ENCODE results near the gene SPRY2. TPM values are rescaled to one million over a fixed set of nuclear protein-coding genes. Genes with fewer than 3 reads are reported as not detected.

The SPRY2 gene
- total RNA-seq, 1 donor from 2014 or later, result 52.0 TPM

- no peaks in the 10 kb centered on the region for H3K36me3 Mint-ChIP-seq (ENCODE audit: unreplicated experiment)
- H3K9me3 Mint-ChIP-seq (ENCODE audit: unreplicated experiment), result no peaks in the 10 kb centered on the region
- H3K27ac Mint-ChIP-seq (ENCODE audit: unreplicated experiment), result peak overlapping the region; percentile 96
- peak; percentile 95 for DNase-seq (ENCODE audit: extremely low spot score, unreplicated experiment)
- H3K4me3 Mint-ChIP-seq (ENCODE audit: unreplicated experiment), result peak overlapping the region; percentile 80
- no peaks in the 10 kb centered on the region for H3K27me3 Mint-ChIP-seq (ENCODE audit: unreplicated experiment)
- peaks cover 24% of the 10 kb centered on the region for H3K4me1 Mint-ChIP-seq (ENCODE audit: unreplicated experiment)
- TF ChIP-seq CTCF (IDR thresholded peaks at IDR 0.05), result peak; percentile 99
Measured at GRCh38 chr13:80342471-80343371, 1.8 kb upstream of the SPRY2 start.

GRCh38 chr13:80341756-80342370 is 937 bp upstream of the SPRY2 start:
- peaks cover 24% of the 10 kb centered on the region for H3K4me1 Mint-ChIP-seq (ENCODE audit: unreplicated experiment)
- peaks cover 4% of the 10 kb centered on the region for H3K36me3 Mint-ChIP-seq (ENCODE audit: unreplicated experiment)
- no peak for DNase-seq (ENCODE audit: extremely low spot score, unreplicated experiment)
- H3K9me3 Mint-ChIP-seq (ENCODE audit: unreplicated experiment), result no peaks in the 10 kb centered on the region
- peak overlapping the region; percentile 96 for H3K27ac Mint-ChIP-seq (ENCODE audit: unreplicated experiment)
- no peak for TF ChIP-seq CTCF (IDR thresholded peaks at IDR 0.05)
- H3K27me3 Mint-ChIP-seq (ENCODE audit: unreplicated experiment), result no peaks in the 10 kb centered on the region
- H3K4me3 Mint-ChIP-seq (ENCODE audit: unreplicated experiment), result peak overlapping the region; percentile 80

- TF ChIP-seq CTCF (IDR thresholded peaks at IDR 0.05), result no peak
- Mint-ChIP-seq H3K36me3 (ENCODE audit: unreplicated experiment) (peaks cover 10% of the 10 kb centered on the region), H3K4me3 (ENCODE audit: unreplicated experiment) (peak overlapping the region; percentile 66), H3K4me1 (ENCODE audit: unreplicated experiment) (peaks cover 28% of the 10 kb centered on the region), H3K9me3 (ENCODE audit: unreplicated experiment) (no peaks in the 10 kb centered on the region), H3K27me3 (ENCODE audit: unreplicated experiment) (no peaks in the 10 kb centered on the region), H3K27ac (ENCODE audit: unreplicated experiment) (no peak overlapping the region)
- no peak for DNase-seq (ENCODE audit: extremely low spot score, unreplicated experiment)
Measured at GRCh38 chr13:80340651-80341100, 250 bp downstream of the SPRY2 start.

GRCh38 chr13:80339912-80340650 is 845 bp downstream of the SPRY2 start:
- Mint-ChIP-seq H3K4me1 (ENCODE audit: unreplicated experiment) (peaks cover 34% of the 10 kb centered on the region), H3K4me3 (ENCODE audit: unreplicated experiment) (no peak overlapping the region), H3K36me3 (ENCODE audit: unreplicated experiment) (peaks cover 13% of the 10 kb centered on the region), H3K27me3 (ENCODE audit: unreplicated experiment) (no peaks in the 10 kb centered on the region), H3K27ac (ENCODE audit: unreplicated experiment) (no peak overlapping the region), H3K9me3 (ENCODE audit: unreplicated experiment) (no peaks in the 10 kb centered on the region)
- DNase-seq (ENCODE audit: extremely low spot score, unreplicated experiment), result no peak
- no peak for TF ChIP-seq CTCF (IDR thresholded peaks at IDR 0.05)
